Central memory CD4-positive, alpha-beta T cell (primary cell): ENCODE results near the gene YARS1.

Experiments used
- DNase-seq: peaks from one replicate; pipeline ENCODE4 v3.0.0; 2022

Gene YARS1

DNA sequence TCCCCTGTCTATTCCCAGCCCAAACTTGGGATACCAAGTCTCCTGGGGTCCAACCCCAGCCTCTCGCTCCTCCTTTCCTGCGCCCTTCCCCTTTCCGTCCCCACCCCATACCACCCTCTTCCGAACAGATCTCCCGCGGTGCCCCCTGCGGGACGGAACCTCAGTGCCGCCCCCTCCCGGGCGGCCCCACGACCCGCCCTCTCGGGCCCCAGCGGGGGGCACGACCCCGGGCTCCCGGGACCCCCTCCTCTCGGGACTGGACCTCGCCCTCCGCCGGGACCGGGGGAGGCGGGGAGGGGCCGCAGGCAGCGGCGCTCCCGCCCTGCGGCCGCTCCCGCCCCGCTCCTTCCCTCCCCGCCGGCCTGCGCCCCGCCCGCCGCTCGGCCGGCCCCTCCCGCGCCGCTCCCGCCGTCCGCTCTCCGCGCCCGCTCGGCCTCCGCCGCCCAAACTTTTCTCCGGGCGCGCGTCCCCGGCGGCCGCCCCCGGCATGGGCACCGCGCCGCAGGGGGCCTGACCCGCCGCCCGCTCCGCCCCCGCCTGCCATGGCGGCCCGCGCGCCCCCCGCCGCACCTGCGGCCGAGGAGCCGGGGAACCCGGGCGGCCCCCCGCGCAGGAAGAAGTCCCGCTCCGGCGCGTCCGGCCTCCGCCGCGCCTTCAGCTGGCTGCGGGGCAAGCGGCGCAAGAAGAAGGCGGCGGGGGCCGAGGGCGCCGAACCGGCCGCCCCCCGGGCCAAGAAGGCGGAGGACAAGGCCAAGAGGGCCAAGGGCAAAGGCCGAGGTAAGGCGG, 75.6 kb downstream of the YARS1 start:
- no peak for DNase-seq

DNA sequence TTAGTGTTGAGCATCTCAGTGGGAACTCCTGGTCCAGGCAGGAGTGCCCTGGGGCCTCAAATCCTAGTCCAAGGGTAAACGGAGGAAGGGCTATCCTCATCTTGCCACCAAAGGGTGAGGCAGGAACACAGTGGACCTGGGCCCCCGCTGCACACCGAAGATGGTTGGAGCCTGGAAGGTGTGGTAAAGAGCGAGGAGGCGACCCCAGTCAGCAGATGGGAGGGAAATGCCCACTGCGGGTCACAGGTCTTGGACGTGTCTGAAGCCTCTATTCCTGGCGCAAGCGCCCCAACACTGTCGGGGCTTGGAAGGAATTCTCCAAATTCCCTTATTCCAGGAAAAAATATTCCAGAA, 76.1 kb downstream of the YARS1 start:
- no peak for DNase-seq

DNA sequence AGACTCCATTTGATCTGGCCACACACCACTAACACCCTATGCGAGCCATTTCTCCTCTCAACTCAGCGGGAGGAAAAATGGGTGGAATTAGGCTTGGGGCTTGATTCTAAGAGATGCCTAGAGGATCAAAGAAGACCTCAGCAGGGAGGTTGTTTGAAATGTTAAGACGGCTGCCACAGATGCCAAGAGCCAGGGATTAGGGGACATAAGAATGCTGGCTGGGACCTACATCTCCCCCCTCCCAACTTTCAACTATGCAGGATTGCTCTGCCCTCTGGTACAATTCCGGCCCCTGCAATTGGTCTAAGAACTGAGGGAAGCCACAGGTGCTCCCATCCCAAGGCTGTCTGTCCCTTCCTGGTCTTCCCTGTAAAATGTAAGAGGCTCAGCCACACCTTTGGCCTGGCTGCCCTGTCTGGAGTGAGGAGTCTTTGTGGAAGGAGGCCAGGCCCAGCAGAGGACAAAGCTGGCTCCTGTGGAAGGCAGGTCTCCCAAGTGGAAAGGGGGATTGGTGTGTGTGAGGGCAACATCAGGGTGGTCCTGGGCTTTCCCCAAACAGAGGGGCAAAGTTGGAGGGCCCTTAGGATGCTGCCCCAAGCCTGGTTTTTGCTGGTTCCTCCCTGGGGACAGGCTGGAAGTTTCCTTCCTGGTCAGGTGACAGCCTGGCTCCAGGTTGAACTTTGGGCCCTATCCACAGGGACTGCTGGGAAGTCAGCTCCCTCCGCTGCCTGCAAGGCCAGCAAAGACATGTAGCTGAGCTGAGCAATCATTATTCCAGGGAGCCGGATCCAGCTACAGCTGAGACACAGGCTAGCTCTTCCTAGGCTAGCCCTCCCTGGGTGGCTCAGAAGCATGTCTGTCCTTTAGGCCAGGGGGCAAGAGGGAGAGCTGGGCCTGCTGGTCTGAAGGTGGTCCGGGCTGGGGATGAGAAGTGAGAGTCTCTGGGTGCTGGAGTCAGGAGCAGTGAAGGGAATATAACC, 80.1 kb downstream of the YARS1 start:
- DNase-seq: no peak

DNA sequence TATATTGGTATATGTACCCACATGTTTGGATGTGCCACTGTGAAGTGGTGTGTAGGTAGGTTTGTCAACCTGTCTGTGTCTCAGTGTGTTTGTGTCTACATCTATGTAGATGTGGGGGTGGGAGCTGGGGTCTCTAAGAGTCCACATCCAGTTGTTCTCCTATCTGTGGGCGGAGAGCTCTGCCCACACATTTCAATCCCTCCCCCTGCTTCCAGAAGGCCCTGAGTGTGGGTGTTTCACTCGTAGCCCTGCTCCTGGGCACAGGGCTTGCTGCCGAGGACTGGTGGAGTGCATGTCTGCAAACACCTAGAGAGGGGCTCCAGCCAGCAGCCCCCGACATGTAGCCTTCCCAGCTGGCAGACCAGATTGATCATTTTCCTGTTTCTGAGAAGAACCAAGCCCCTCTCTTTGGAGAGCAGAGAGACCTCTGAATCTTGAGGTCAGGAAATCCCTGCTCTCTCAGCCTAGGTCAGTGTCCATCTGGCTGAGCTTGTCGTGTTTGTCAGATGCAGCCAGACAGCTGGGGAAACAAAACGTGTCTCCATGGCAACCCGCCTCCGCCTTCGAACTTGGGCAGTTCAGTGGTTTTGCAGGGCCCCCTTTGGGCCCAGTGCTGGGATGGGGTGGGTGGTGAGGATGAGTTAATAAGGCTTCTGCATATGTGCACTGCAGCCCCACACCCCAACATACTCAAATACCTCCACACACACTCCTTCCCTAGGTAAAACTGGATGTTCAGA, 83.4 kb downstream of the YARS1 start:
- no peak for DNase-seq

DNA sequence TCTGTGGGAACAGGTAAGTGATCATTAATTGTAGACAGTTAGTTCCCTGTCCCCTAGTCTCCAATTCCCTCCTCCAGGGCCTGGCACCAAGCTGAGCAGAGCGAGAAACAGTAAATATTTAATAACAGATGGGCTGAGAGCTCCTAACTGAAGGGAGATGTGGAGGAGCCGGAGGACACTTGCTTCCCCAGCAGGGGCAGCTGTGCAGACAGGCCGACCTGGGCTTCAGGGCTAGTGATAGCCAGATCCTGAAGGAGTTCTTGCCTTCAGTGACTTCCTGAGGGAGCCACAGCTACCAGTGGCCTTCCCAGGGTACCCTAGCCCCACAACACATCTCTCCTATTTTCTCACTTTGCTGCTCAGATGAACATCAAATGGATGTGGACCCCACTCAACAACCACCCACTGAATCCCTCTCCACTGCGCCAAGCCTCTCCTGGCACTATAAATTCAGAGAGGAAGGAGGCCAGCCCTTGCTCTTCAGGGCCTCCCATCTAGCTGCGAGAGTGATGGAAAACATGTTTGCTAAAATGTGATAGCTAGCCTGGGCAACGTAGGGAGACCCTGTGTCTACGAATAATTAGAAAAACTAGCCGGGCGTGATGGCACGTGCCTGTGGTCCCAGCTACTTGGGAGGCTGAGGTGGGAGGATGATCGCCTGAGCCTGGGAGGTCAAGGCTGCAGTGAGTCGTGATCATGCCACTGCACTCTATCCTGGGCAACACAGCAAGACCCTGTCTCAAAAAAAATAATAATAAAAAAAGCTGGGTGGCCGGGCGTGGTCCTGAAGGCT, 87.7 kb downstream of the YARS1 start:
- no peak for DNase-seq

DNA sequence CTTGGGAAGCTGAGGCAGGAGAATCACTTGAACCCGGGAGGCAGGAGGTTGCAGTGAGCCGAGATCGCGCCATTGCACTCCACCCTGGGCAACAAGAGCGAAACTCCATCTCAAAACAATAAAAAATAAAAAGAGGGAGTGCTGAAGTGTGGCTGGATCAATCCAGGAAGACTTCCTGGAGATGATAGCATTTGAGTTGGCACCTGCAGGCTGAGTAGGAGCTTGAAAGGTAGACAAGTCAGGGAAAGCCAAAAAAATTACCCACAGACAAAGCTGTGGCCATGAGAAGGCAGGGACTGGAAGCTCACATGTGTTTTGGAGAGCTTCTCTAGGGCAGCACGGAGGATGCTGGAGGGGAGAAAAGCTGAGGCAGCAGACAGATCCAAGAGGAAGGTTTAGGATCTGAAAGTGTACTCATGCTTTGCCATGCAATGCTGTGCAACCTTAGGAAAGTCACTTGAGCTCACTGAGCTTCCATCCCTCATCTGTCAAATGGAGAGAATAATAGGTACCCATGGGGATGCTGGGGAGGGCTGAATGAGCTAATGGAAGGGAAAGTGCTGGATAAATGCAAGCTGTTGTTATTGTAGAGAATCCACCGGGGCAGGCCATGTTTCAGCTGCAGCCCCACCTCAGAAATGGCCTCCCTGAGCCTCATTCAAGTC, 88.6 kb downstream of the YARS1 start:
- DNase-seq: no peak

DNA sequence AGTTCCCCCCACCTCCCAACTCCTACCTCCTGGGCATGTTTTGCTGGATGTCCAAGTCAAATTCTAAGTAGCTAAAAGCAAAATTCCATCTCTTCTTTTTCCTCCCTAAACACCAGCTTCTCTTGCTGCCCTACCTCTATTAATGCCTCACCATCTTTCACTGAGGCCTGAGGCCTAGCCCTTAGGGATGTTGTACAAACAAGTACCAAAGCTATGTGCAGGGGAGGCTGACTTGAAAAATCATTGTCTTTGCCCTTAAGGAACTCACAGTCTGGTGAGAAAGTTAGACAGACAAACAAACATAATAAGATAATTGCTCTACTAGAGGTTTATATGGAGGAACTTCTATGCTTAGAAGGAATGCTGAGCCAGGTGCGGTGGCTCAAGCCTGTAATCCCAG, 89.3 kb downstream of the YARS1 start:
- DNase-seq: no peak

DNA sequence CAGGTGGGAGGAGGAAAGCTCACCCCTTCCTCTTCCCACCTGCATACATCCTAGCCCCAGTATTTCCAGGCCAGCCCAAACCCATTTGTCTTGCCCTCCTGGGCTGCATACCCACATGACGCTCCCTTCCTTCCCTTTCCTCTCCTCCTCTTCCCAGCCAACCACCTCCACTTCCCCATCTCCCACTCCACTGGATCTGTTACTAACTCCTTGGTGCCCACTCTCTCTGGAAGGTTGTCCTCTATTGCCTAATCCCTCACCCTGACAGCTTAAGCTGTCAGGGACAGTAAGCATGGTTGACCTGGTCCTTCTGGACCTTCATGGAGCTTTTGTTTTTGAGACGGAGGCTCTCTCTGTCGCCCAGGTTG, 91.6 kb downstream of the YARS1 start:
- DNase-seq: no peak
